ENCODE data around the gene CLEC4G.

DNA sequence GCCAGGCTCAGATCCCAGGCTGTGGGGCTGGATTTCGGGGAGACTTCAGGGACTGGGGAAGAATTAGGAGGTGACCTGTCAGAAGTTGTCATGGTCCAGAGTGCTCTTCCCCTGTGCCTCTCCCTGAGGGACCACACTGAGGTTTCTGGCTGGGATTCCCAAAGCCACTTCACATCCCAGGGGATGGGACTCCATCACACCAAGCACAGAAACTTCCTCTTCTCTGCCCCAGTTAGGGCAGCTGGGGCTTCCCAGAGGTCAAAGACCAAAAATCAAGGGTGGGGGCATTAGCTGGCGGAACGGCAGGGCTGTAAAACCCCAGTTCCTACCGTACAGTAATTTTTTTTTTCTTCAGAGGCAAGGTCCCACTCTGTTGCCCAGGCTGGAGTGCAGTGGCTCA lies 37.4 kb downstream of the CLEC4G start:
- TF ChIP-seq, protein P1, sequence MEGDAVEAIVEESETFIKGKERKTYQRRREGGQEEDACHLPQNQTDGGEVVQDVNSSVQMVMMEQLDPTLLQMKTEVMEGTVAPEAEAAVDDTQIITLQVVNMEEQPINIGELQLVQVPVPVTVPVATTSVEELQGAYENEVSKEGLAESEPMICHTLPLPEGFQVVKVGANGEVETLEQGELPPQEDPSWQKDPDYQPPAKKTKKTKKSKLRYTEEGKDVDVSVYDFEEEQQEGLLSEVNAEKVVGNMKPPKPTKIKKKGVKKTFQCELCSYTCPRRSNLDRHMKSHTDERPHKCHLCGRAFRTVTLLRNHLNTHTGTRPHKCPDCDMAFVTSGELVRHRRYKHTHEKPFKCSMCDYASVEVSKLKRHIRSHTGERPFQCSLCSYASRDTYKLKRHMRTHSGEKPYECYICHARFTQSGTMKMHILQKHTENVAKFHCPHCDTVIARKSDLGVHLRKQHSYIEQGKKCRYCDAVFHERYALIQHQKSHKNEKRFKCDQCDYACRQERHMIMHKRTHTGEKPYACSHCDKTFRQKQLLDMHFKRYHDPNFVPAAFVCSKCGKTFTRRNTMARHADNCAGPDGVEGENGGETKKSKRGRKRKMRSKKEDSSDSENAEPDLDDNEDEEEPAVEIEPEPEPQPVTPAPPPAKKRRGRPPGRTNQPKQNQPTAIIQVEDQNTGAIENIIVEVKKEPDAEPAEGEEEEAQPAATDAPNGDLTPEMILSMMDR (conservative IDR thresholded peaks at IDR 0.05 in 1 of 2, IDR thresholded peaks at IDR 0.05 in 1 of 2; ENCODE audit: extremely low read depth in 1 of 2, insufficient read depth in 1 of 2, low read depth in 1 of 2, low read length in 2 of 2) = no peak
- TF ChIP-seq EZH2 (IDR thresholded peaks at IDR 0.05; ENCODE audit: borderline replicate concordance, low read length) = no peak

Data from mammary epithelial cell (primary cell).